ENCODE results near the gene DKC1. TPM values are rescaled to one million over a fixed set of nuclear protein-coding genes. Genes with fewer than 3 reads are reported as not detected.
"Not testable (repeated sequence)": the region's sequence is repeated elsewhere in the genome, so short reads cannot be mapped to it uniquely, and the experiment has no call there.

DKC1 gene
- total RNA-seq, 6 experiments from 2014 or later: 44.6 to 55.5 (median 51.1) TPM

DNA sequence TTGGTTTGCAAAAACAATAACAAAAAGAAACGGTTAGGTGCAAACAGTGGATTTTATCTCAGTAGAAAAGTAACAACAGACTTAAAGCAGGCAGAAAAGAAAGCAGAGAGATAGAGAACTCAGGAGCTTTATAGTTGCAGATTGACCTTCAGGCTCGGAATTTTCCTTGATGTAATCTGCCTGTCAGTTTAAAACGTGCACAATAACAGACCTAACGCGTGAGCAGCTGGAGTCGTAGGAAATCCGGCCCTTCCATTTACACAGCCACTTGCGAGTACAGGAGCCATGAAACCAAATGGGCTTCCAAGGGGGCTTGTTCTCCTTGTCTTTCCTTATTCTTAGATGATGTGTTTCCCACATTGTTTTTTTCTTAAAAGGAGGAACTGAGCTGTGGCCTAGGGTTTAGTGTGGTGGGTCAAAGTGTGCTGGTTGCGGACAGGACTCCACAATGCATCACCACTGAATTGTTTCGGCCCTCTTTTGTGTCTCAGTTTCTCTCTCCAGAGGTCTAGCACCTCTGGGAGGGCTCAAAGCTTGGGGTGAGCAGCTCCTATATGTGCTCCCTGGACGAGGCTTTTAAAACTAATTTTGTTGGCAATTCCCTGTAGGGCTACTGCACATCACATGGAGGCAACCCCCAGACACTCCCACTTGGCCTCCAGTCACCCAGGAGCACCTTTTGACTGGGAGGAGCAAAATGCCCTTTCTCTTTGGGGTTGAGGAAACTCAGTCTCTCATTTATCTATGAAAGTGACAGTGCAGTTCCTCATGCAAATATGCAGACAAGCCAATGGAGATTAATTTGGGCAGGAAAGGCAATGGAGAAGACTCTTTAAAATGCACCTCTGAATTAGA, 56.5 kb downstream of the DKC1 start:
- Mint-ChIP-seq H3K4me1 (ENCODE audit: low read depth) (no peaks in the 10 kb centered on the region), H3K36me3 (ENCODE audit: low read depth) (no peaks in the 10 kb centered on the region), H3K27ac (no peak overlapping the region), H3K27me3 (ENCODE audit: insufficient read depth) (peaks cover 11% of the 10 kb centered on the region), H3K9me3 (no peaks in the 10 kb centered on the region), H3K4me3 (no peak overlapping the region)
- TF ChIP-seq CTCF (IDR thresholded peaks at IDR 0.05): no peak
- DNase-seq: no peak

DNA sequence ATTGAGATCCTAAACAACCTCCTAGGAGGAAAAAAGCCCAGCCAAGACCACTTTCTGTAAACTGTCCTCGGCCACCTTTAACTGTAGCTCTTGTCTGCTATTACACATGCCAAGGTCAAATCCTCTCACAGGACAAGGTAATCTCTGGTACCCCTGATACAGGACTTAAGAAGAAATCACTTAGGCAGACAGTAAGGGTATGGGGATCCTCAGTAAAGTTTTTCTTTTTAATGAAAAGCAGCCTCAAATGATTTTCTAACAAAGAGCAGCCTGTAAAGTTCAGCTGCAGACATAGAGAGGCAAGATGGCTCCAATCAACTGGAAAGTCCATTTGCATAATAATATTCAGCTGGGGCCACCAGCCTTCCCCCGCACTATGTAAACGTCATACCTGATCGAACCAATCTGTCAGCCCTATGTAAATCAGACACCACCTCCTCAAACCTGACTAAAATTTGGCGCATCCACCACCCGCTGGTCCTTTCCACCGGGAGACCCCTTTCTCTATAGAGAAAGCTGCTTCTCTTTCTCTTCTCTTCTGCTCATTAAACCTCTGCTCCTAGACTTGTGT, 57.2 kb downstream of the DKC1 start:
- DNase-seq: no peak
- Mint-ChIP-seq H3K9me3 (no peaks in the 10 kb centered on the region), H3K4me1 (ENCODE audit: low read depth) (no peaks in the 10 kb centered on the region), H3K36me3 (ENCODE audit: low read depth) (no peaks in the 10 kb centered on the region), H3K27ac (no peak overlapping the region), H3K27me3 (ENCODE audit: insufficient read depth) (peaks cover 8% of the 10 kb centered on the region), H3K4me3 (no peak overlapping the region)
- TF ChIP-seq CTCF (IDR thresholded peaks at IDR 0.05): no peak

GRCh38 chrX:154821523-154821922, 58.9 kb downstream of the DKC1 start:
- Mint-ChIP-seq H3K36me3 (ENCODE audit: low read depth) (no peaks in the 10 kb centered on the region), H3K27ac (no peak overlapping the region), H3K4me3 (no peak overlapping the region), H3K4me1 (ENCODE audit: low read depth) (no peaks in the 10 kb centered on the region), H3K27me3 (ENCODE audit: insufficient read depth) (peaks cover 8% of the 10 kb centered on the region), H3K9me3 (no peaks in the 10 kb centered on the region)
- TF ChIP-seq CTCF (IDR thresholded peaks at IDR 0.05): no peak
- DNase-seq: no peak

DNA sequence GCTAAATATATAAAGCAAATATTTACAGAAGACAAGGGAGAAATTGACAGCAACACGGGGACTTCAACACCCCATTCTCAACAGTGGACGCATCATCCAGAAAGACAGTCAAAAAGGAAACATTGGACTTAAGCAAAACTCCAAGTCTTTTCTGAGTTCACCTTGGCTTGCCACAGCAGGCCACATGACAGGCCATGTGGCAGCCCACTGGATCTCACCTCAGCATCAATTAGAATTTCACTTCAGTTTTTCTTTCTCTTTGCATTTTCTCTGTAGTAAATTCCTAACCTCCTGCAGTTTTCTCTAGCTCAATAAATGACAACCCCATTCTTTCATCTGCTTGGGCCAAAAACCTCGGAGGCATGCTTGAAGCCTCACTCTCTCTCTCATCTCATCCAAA, 59.4 kb downstream of the DKC1 start:
- H3K27ac Mint-ChIP-seq: no peak overlapping the region
- H3K36me3 Mint-ChIP-seq (ENCODE audit: low read depth): no peaks in the 10 kb centered on the region
- H3K9me3 Mint-ChIP-seq: no peaks in the 10 kb centered on the region
- H3K4me3 Mint-ChIP-seq: no peak overlapping the region
- H3K4me1 Mint-ChIP-seq (ENCODE audit: low read depth): no peaks in the 10 kb centered on the region
- TF ChIP-seq CTCF (IDR thresholded peaks at IDR 0.05): no peak
- no peak for DNase-seq
- peaks cover 8% of the 10 kb centered on the region for H3K27me3 Mint-ChIP-seq (ENCODE audit: insufficient read depth)

DNA sequence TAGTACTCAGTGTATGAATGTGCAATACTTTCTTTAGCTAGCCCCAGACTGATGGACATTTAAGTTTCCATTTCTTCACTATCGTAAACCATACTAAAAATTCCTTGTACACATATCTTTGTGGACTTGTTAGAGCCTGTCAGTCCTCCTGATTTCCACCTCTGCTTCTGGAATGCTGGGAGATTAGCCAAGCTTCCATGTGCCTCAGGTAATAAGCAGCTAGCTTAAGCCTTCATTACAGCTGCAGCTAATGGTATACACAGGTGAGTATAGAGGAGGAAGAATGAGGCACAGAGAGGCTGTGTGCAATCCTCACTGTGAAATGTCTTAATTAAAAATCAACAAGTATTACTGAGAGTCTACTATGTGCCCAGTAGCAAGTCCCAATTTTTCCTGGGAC, 62.0 kb downstream of the DKC1 start:
- H3K27me3 Mint-ChIP-seq (ENCODE audit: insufficient read depth): peaks cover 10% of the 10 kb centered on the region
- H3K4me3 Mint-ChIP-seq: no peak overlapping the region
- no peak overlapping the region for H3K27ac Mint-ChIP-seq
- no peaks in the 10 kb centered on the region for H3K9me3 Mint-ChIP-seq
- TF ChIP-seq CTCF (IDR thresholded peaks at IDR 0.05): no peak
- no peaks in the 10 kb centered on the region for H3K36me3 Mint-ChIP-seq (ENCODE audit: low read depth)
- no peak for DNase-seq
- no peaks in the 10 kb centered on the region for H3K4me1 Mint-ChIP-seq (ENCODE audit: low read depth)

GRCh38 chrX:154825586-154825985, 62.9 kb downstream of the DKC1 start:
- not testable (repeated sequence) for DNase-seq; H3K9me3 Mint-ChIP-seq; H3K36me3 Mint-ChIP-seq (ENCODE audit: low read depth); H3K4me3 Mint-ChIP-seq; H3K4me1 Mint-ChIP-seq (ENCODE audit: low read depth); H3K27ac Mint-ChIP-seq
- peaks cover 12% of the 10 kb centered on the region for H3K27me3 Mint-ChIP-seq (ENCODE audit: insufficient read depth)

All from HFFc6 (cell line).